NCI-H774 (cell line): ENCODE data around the gene PLD3.

Experiments used
- DNase-seq: peaks from one replicate; lab custom pipeline; 2025; lab: John Stamatoyannopoulos, UW

Gene PLD3

DNA sequence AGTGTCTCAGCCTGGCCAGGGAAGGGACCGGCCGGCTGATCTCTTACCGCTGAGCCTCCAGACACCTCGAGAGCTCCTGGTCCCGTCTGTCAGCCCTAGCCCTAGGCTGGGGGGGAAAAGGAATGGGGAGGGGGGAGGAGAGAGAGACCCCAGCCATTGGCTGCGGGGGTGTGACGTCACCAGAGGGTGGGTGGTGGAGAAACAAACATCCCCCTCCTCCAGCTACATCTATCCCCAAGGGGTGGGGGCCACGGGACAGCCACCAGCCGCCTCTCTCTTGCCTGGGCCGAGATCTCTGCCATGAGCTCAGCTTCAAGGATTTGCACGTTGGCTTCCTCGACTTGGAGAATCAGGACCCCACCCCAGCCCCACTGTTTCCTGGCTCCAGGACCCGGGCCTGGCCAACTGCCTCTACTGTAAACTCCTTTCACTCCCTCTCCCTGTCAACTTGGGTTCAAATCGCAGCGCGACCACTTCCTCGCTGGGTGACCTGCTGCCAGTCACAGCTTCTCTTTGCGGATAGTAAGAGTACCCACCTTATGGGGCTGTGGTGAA is 64.9 kb downstream of the PLD3 start, which contains the start of gene PRX:
Gene PRX (minus strand): TSS at position 88 of the 555 bp plus-strand sequence. CDS start 5,446 bp downstream, outside the sequence.
- DNase-seq = no peak

DNA sequence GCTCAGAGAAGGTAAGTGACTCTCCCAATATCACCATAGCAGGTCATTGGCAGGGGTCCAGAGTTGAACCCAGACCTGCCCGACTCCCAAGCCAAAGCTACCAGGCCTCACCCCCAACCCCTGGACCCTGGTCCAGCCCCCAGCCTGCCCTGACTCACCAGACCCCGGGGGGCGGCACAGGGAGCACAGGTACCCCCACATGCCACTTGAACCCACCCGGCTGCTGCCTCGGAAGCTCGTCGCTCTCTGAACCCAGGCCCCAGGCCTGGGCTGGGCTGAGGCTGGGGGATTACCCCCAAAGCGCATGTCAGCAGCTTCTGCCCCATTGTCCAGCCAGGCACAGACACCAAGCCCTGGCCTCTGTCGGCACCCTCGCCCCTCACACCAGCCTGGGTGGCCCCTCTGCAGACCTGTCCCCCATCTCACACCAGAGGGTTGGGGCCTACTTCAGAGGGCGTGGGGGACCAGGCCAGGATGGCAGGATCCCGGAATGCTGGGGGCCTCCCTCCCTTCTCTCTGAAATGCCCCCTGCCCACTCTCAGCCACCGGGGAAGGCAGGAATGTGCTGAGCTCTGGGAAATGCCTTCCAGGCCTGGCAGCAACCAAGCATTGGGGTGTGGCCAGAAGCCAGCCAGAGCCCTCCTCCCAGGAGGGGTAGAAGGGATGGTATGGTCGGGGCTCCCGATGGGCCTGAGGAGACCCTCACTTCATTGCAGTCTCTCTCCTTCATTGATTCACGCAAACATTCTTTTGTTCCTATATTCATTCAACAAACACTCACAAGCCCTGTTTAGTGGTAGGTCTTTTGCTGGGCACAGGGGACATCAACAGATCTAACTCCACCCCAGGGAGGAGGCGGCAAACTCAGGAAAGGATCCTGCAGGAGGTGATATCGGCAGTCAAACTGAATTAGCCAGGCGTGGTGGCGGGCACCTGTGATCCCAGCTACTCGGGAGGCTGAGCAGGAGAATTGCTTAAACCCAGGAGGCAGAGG is 66.3 kb downstream of the PLD3 start:
- no peak for DNase-seq

DNA sequence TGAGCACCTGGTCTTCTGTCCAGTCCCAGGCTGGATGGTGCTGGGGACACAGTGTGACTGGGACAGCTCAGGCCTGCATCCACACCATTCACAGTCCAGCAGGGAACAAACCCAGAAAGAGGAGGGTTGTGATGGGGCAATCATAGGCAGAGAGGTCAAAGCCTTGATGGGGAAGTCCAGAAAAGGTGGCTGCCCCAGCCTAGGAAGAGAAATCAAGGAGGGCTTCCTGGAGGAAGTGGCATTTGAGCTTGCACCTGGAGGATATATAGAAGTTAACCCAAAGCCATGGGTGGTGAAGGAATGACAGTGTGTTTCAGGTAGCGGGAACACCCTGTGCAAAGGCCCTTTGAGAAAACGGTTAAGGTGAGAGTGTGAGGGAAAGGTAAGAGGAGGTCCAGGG is 67.3 kb downstream of the PLD3 start:
- no peak for DNase-seq

DNA sequence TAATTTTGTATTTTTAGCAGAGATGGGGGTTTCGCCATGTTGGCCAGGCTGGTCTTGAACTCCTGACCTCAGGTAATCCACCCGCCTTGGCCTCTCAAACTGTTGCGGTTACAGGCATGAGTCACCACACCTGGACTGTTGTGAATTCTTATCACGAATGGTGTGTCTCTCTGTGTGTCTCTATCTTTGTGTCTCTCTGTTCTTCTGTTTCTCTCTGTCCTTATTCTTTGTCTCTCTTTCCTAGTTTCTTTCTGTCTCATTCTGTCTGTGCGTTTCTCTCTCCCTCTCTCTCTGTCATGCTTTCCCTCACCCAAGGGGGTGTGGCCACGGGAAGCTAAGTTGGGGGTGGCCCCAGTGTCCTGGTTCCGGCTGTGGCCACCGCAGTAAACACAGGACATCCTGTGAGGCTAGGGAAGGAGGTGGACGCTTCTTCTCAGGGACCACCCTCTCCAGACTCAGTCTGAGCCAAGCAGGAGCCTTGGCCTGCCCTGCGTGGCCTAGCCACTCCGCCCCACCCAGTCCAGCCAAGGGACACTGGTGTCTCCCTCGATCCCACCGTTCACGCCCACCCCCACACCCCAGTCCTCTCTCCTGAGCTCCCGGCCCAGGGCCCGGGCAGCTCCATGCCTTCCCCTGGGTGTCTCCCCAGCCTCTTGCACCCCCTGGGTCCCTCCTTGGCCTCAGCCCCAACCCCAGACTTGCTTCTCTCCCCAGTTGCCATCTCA is 68.6 kb downstream of the PLD3 start:
- no peak for DNase-seq

DNA sequence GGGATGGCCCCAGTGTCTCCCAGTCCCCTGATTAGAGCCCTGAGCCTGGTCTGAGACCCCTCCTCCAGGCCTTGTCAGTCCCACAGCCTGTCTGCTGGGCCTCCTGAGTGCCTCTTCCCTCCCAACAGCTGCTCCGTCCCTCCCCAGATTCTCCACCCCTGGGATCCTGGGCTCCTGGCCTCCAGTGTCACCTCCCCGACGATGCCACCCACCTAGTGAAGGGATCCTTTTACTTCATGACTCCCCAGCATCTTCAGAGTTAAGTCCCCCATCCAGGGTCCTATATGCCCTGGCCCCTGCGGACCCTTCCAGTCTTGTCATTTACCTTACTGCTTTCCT is 69.1 kb downstream of the PLD3 start:
- no peak for DNase-seq

DNA sequence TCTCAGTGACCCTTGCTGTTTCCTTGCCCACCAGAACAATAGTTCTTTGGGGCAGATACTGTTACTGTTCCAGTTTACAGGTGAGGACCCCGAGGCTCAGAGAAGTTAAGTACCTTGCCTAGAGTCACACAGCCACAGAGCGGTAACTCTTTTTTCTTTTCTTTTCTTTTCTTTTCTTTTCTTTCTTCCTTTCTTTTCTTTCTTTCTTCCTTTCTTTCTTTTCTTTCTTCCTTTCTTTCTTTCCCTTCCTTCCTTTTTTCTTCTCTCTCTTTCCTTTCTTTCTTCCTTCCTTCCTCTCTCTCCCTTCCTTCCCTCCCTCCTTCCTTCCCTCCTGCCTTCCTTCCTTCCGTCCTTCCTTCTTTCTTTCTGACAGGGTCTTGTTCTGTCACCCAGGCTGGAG is 69.5 kb downstream of the PLD3 start:
- DNase-seq = no peak

DNA sequence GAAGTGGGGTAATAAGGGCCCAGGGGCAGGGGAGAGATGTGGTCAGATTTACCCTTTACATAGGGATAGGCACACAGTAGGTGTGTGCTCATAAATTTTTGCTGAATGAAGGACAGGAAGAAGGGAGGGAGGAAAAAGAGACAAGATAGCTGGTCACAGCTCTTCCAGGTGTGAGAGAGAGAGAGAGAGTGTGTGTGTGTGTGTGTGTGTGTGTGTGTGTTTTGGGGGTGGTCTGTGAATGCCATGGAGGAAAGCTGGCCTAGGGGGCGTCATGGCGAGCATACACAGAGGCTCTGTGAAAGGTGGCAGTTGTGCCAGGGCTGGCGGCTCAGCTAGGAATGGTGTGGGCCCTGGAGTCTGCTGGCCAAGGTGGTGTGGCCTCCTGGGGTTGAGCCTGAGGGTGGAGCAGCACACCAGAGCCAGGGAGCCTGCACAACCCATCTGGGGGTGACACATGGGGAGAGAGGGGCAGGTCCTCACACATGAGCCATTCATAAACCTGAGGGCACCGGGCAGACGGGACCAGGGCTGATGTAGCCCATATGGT is 70.6 kb downstream of the PLD3 start:
- no peak for DNase-seq

DNA sequence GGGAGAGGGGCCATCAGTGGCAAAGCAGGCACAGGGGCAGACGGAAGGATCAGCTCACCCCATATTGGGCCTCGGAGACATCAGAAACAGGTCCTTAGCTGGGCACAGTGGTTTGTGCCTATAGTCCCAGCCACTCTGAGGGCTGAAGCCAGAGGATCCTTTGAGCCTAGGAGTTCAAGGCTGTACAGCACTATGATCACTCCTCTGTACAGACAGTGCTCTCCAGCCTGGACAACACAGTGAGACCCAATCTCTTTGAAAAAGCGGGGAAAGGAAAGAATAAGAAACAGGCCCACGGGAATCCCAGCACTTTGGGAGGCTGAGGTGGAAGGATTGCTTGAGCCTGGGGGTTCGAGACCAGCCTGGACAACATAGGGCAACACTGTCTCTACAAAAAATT is 71.3 kb downstream of the PLD3 start:
- DNase-seq = no peak

DNA sequence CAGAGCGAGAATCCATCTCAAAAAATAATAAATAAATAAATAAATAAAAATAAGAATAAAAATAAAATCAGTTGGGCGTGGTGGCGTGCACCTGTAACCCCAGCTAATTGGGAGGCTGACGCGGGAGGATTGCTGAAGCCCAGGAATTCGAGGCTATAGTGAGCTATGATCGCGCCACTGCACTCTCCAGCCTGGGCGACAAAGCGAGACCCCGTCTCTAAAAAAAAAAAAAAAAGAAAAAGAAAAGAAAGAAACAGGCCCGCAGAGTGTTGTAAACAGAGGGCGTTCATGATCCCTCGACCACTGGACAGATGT is 71.9 kb downstream of the PLD3 start:
- no peak for DNase-seq

DNA sequence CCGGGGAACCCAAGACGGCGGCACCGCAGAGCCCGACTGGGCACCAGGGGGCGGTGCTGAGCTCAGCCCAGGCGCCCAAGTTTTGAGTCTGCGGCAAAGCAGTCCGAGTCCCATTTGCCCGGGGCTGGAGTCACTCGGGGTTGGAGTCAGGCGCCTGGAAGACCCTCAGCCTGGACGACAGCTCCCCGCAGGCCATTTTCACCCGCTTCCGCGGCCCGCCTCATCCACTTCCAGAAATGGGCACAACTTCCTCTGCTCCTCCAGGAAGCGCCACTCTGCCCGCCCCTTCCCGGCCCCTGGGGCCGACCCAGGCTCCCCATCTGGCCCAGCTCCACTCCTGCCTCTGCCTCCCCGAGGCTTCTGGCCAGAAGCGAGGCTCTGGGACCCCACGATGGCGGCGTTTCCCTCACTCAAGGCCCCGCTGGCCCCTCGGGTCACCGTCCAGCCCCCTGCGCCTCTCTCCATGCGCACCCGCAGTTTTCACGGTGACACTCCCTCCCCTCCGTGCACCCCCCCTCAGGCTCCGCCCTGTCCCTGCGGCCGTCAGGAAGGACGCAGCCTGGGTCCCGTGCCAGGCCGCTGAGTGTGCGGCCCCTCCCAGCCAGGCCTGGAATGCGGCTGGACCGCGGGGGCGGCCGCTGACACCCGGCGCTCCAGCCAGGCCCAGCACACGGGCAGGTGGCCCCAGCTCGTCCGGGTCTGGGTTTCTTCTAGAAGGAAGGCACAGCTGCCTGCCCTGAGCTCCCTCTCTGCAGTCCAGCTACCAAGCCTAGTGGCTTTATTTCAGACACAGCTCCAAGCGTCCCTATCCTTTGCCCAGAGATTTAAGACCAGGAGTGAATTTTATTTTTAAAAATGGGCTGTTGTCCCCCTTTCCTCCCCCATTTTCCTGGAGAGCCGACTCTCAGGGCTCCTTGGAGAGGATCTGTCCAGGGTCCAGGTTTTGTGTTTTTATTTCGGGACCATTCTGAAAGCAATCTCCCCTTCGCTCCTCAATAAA is 72.6 kb downstream of the PLD3 start:
- peak; percentile 80 for DNase-seq

DNA sequence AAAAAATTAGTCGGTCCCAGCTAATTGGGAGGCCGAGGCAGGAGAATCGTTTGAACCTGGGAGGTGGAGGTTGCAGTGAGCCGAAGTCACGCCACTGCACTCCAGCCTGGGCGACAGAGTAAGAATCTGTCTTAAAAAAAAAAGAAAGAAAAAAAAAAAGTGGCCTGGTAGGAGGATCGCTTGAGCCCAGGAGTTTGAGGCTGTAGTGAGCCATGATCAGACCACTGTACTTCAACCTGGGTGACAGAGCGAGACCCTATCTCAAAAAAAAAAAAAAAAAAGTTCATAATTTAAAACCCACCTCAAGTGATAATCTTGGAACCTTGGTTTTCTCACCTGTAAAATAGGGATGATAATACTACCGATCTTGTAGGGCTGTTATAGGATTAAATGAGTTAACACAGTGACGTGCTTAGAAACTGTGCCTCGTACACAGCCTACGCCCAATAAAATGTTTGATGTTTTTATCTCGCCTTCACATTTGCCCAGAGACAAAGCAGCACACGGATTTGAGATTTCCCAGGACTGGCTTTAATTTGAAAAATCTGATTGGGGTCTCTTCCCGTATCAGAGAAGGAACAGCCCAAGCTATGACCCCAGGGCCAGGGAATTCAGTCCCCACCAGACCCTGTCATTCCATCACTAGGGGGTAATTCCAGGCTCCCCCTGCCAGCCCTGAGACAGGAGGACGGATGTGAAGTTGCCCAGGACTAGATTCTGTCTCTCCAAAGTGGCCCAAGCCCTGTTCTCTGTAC is 73.7 kb downstream of the PLD3 start:
- DNase-seq = no peak

DNA sequence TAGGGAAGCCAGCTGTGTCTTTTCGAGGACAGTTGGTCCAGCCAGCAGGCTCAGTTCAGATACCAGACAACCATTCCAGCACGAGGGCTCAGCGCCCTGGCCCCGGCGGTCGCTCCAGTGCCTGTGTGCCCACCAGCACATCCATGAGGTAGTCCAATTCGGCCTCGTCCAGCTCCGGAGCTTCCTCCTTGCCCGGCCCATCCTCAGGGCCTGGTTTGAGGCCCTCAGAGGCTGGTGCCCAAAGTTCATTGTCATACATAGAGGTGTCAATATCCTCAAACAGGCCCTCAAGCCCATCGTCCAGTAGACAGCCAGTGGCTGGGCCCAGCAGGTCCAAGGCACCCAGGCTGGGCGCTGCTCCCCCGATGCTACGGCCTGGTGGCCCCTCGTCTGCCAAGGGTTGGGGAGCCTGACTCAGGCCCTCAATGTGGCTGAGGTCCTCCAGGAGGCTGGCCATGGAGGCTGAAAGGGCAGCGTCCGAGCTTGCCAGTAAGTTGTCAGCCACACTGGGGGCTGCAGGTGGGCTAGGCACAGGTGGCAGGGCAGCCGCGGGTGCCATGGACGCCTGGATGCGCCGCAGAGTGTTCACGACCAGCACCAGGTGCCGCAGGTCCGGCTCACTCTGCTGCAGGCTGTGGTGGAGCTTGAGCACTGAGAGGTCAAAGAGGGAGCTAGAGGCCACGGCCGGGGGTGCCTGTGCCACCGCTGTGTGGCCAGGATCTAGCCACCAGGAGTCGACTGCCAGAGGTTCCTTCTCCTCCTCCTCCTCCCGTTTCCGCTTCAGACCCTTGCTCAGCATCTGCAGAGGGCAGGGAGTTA is 74.5 kb downstream of the PLD3 start:
- no peak for DNase-seq

DNA sequence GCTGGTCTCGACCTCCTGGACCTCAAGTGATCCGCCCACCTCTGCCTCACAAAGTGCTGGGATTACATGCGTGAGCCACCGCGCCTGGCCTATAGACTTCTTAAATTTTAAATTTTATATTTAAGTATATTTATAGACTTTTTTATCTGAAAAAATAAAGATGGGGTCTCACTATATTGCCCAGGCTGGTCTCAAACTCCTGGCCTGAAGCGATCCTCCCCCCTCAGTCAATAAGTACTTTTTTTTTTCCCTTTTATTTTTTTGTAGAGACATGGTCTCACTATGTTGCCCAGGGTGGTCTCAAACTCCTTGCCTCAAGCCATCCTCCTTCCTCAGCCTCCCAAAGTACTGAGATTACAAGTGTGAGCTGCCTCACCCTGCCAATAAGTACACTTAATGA is 75.4 kb downstream of the PLD3 start:
- DNase-seq = no peak

DNA sequence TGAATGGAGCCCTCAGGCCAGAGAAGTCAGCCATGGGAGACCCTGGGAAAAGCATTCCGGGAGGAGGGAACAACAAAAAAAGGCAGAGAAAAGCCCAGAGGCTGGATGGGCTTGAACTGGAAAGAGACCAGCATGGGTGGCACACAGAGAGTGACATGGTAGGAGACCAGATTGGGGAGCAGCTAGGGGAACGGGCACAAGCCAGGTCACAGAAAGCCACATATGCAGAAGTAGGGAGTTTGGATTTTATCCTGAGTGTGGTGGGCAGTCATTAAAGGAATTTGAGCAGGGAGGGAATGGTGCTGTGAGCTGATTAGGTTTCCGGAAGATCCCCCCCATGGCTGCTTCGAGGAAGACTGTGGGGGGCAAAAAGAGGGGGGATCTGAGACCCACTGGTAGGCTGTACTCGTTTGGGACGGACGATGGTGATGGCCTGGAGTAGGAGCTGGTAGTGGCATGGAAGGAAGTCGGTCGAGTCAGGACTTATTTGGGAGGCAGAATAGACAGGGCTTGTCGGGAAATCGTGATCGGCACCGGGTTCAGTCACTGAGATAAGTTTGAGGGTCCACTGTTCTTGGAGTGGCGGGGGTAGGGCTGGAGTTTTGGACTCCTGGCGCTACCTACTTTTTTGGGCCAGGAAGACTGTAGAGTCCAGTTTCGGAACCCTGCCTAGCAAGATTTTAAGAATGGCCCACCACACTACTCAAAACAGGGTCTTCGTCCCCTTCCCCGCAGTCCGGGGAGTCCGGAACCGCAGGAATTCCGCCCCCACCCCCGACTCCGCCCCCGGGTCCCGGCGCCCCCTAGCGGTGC is 76.3 kb downstream of the PLD3 start:
- DNase-seq = no peak

DNA sequence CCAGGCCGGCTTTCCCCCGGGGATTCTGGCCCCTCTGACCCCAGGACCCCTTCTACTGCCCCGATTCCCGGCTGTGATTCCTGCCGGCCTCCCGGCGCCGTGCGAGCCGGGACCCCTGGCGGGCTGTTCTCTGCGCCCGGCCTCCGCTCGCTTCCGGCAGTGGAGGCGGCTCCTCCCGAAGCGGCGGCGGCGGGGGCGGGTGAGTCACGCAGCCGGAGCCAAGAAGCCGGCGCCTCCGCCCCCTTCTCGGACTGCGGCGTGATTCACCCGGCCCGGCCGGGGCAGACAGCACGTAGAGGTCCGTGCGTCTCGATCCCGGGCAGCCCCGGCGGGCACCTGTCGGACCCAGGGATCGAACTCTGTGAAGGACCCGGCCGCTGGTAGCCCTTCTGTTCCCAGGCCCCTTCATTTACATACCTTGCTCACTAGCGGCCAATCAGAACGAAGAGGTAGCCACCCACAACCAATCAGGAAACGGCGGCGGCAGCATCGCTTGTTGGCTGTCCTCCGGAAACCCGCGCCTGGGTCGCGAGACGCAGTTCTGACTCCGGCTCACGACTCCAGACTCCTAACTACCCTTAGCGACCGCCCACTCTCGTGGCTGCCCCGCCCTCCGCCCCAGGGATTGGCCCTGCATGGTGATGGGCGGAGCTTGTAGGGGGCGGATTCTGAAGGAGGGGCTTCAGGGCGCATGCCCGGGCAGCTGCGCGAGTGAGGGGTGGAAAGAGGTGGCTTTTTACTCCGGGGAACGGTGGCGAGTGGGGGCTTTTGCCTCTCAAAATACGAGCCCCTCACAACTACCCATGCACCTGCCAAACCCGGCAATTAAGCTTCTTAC is 77.2 kb downstream of the PLD3 start, which contains the start of gene SERTAD1:
Gene SERTAD1 (minus strand): TSS at position 543 of the 838 bp plus-strand sequence. CDS start 2,446 bp downstream, outside the sequence.
- DNase-seq = peak; percentile 98
